ENCODE measurements around the gene RAMACL. TPM values are rescaled to one million over a fixed set of nuclear protein-coding genes. Genes with fewer than 3 reads are reported as not detected.

Gene RAMACL
- total and polyA plus RNA-seq, 11 donors = 0.27 to 2.0 (median 0.69) TPM

- TF ChIP-seq POLR2A (IDR thresholded peaks at IDR 0.05) (no peak), CTCF (IDR thresholded peaks at IDR 0.05) (no peak)
- WGBS, 4 donors = 97 to 99% (median 98%) methylated on average over 21 to 22 of the region's 22 CpGs
- Histone ChIP-seq H3K4me1 (peaks cover 25 to 81% (median 51%) of the 10 kb centered on the region in 12 donors), H3K27ac (peak overlapping the region in 2 of 12 donors; percentile 58 to 82), H3K36me3 (peaks cover 0 to 13% (median 4%) of the 10 kb centered on the region in 9 donors), H3K9me3 (no peaks in the 10 kb centered on the region), H3K27me3 (no peaks in the 10 kb centered on the region), H3K4me3 (no peak overlapping the region)
- intact Hi-C loops (cut with DNase I) = no loop called here
- ATAC-seq (no peak), DNase-seq (no peak)
Observed at GRCh38 chr6:166616261-166617238, 30.1 kb upstream of the RAMACL start.

- peaks cover 18 to 68% (median 39%) of the 10 kb centered on the region in 12 donors for H3K4me1 ChIP-seq
- peak in 1 of 5 donors; percentile 81 for DNase-seq
- no peaks in the 10 kb centered on the region for H3K9me3 ChIP-seq
- WGBS, 4 donors = 58 to 73% (median 67%) methylated on average over 21 of the region's 21 CpGs
- peak overlapping the region; percentile 58 to 82 (median 68) for H3K27ac ChIP-seq
- H3K36me3 ChIP-seq = peaks cover 0 to 13% (median 4%) of the 10 kb centered on the region in 9 donors
- peak; percentile 80 to 87 (median 83) for ATAC-seq
- TF ChIP-seq CTCF (IDR thresholded peaks at IDR 0.05) = no peak
- TF ChIP-seq POLR2A (IDR thresholded peaks at IDR 0.05) = no peak
- peak overlapping the region in 1 of 12 donors; percentile 7 for H3K4me3 ChIP-seq
- intact Hi-C loops (cut with DNase I) = no loop called here
- no peaks in the 10 kb centered on the region for H3K27me3 ChIP-seq
Observed at GRCh38 chr6:166615059-166615770, 28.7 kb upstream of the RAMACL start.

GRCh38 chr6:166614589-166614988, 28.1 kb upstream of the RAMACL start:
- no peaks in the 10 kb centered on the region for H3K27me3 ChIP-seq
- ATAC-seq (peak; percentile 7 to 28 (median 16)), DNase-seq (no peak)
- intact Hi-C loops (cut with DNase I) = loop anchor here in 2 of 10 donors (5.0 kb wide), 2 partner anchors 37 to 57 kb away; no protein-coding TSS in a partner anchor
- H3K4me1 ChIP-seq = peaks cover 14 to 61% (median 36%) of the 10 kb centered on the region in 12 donors
- peaks cover 0 to 13% (median 4%) of the 10 kb centered on the region in 9 donors for H3K36me3 ChIP-seq
- H3K27ac ChIP-seq = peak overlapping the region; percentile 19 to 82 (median 66)
- TF ChIP-seq CTCF (IDR thresholded peaks at IDR 0.05) (no peak), POLR2A (IDR thresholded peaks at IDR 0.05) (no peak)
- 66 to 80% (median 71%) methylated on average over 10 of the region's 10 CpGs for WGBS, 4 donors
- H3K4me3 ChIP-seq = no peak overlapping the region
- H3K9me3 ChIP-seq = no peaks in the 10 kb centered on the region
